K562 (cell line): ENCODE data around the gene CPNE8. TPM values are rescaled to one million over a fixed set of nuclear protein-coding genes. Genes with fewer than 3 reads are reported as not detected.

Experiments
- CBX1 ChIP-seq: sonication (generic); IDR thresholded peaks from 2 replicates; pipeline ENCODE4 v1.6.1; 2016; ENCODE audit warnings: antibody characterized with exemption, low read depth, mild to moderate bottlenecking
- DACH1 ChIP-seq: fragments of 450-650 bp; IDR thresholded peaks from 2 replicates; pipeline ENCODE4 v1.6.1; 2018; ENCODE audit not compliant: partially characterized antibody
- GTF2E2 ChIP-seq: fragments of 200-800 bp; sonication (Bioruptor generic); IDR thresholded peaks from 2 replicates; pipeline ENCODE4 v1.6.1; 2016; ENCODE audit warnings: missing genetic modification characterization, missing compliant biosample characterization
- HCFC1 ChIP-seq: IDR thresholded peaks from 2 replicates; pipeline ENCODE4 v1.6.1; 2012; ENCODE audit warnings: low read depth, low read length, improper control_type of control experiment
- HEY1 ChIP-seq: fragments of 250-450 bp; sonication (Bioruptor Pico); IDR thresholded peaks from 2 replicates; pipeline ENCODE4 v1.5.0; 2020; ENCODE audit warnings: mild to moderate bottlenecking, moderate library complexity, borderline replicate concordance
- HNRNPK ChIP-seq: fragments of 200-400 bp; formaldehyde crosslinking; IDR thresholded peaks from one replicate; pipeline ENCODE4 v1.6.1; 2018; ENCODE audit warnings: mild to moderate bottlenecking, low read depth, low read length; ENCODE audit not compliant: poor library complexity, severe bottlenecking
- JUNB ChIP-seq: fragments of 450-650 bp; formaldehyde crosslinking; conservative IDR thresholded peaks from 2 replicates; pipeline ENCODE4 v1.4.0; 2020; ENCODE audit warnings: mild to moderate bottlenecking
- MAZ ChIP-seq, 2 experiments: fragments of 450-650 bp in 1 of 2; sonication (generic) in 1 of 2; formaldehyde crosslinking; IDR thresholded peaks in 1 of 2; conservative IDR thresholded peaks in 1 of 2; 2 replicates each; pipeline versions ENCODE4 v1.4.0 to v1.5.0; 2020; ENCODE audit warnings: mild to moderate bottlenecking in 1 of 2, missing genetic modification reagents in 1 of 2
- NRF1 ChIP-seq, 2 experiments: fragments of 450-650 bp; IDR thresholded peaks in 1 of 2; conservative IDR thresholded peaks in 1 of 2; 2 replicates each; pipeline ENCODE4 v1.6.1; 2014; ENCODE audit warnings: mild to moderate bottlenecking in 2 of 2
- POLR2AphosphoS2 ChIP-seq: IDR thresholded peaks from 2 replicates; pipeline ENCODE4 v1.6.1; 2012; ENCODE audit warnings: low read length, improper control_type of control experiment
- ZNF76 ChIP-seq: fragments of 250-450 bp; sonication (Bioruptor Pico); IDR thresholded peaks from 2 replicates; pipeline ENCODE4 v1.4.0; 2020; ENCODE audit warnings: mild to moderate bottlenecking, moderate library complexity, borderline replicate concordance
- polyA plus RNA-seq, 8 experiments: library from polyadenylated mRNA; depleted of rRNA in 4 of 8; stranded (reverse) in 5 of 8; unstranded in 3 of 8; fragments of >200 nt; fragmentation: Nextera tagmentation in 2 of 8; fragmentation: Illumina TruSeq in 1 of 8; extraction: Ambion mirVana in 2 of 8; extraction: Trizol in 1 of 8; gene quantifications; 2 replicates each; pipeline versions ENCODE4 v1.2.1 to v1.2.3, GENCODE V29; 2011 to 2014; ENCODE audit warnings: inconsistent platforms in 1 of 8, missing spikeins in 1 of 8
- total RNA-seq, 7 experiments: library from RNA; depleted of rRNA in 6 of 7; stranded (reverse); fragments of >200 nt in 6 of 7; fragmentation: Illumina TruSeq in 2 of 7; extraction: Trizol in 2 of 7; gene quantifications; 2 replicates each; pipeline versions ENCODE4 v1.2.1 to v1.2.3, GENCODE V29; 2011 to 2021; ENCODE audit warnings: low replicate concordance in 1 of 7
- TF ChIP-seq, protein P1 (sequence below): sonication (generic); IDR thresholded peaks from 2 replicates; pipeline ENCODE4 v1.6.1; 2016
- TF ChIP-seq, protein P2 (sequence below): fragments of 450-650 bp; IDR thresholded peaks from 2 replicates; pipeline ENCODE4 v1.6.1; 2016; ENCODE audit warnings: mild to moderate bottlenecking, moderate library complexity
- TF ChIP-seq, protein P3 (sequence below): fragments of 450-650 bp; IDR thresholded peaks from 2 replicates; pipeline ENCODE4 v1.6.1; 2016; ENCODE audit warnings: antibody characterized with exemption

CPNE8 gene
- total and polyA plus RNA-seq, 9 of the 15 experiments (the other 6 are each of a cell fraction or from before 2014, with no cell fraction given), result 2.4 to 7.0 (median 4.2) TPM

DNA sequence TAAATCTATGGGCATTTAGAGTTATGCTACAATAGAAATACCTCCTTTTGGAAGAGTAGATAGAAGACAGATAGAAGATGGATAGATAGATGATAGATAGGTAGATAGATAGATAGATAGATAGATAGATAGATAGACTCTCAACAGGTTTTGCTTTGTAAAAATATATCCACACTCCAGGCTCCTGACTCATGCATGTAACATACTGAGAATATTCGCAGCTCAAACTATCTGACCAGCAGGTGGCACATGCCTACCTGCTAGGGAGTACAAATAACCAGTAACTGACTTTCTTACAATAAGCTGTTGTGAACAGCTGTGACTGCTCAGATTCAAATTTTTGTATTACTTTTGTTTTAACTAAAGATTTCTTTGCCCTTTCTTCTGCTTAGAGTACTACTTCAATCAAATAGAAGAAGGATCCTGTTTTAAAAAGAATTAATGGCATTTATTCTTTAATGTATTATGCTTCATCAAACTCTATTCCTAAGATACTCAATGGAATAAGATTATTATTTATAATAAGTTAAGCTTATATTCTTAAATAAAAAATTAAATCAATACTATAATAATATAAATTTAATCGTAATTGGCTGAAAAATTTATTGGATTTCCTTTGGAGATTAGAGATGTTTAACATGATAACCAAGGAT lies 15.8 kb upstream of the CPNE8 start (continued):
- TF ChIP-seq JUNB (CRISPR knock-in tag) (no peak), HNRNPK (no peak), CBX1 (no peak), NRF1 (conservative IDR thresholded peaks at IDR 0.05 in 1 of 2, IDR thresholded peaks at IDR 0.05 in 1 of 2) (no peak), HEY1 (CRISPR knock-in tag) (no peak), HCFC1 (no peak), POLR2AphosphoS2 (no peak), MAZ (CRISPR knock-in tag; conservative IDR thresholded peaks at IDR 0.05 in 1 of 2, IDR thresholded peaks at IDR 0.05 in 1 of 2) (no peak), ZNF76 (CRISPR knock-in tag) (no peak), GTF2E2 (tag) (no peak), DACH1 (peak; percentile 56)
- TF ChIP-seq, protein P1, sequence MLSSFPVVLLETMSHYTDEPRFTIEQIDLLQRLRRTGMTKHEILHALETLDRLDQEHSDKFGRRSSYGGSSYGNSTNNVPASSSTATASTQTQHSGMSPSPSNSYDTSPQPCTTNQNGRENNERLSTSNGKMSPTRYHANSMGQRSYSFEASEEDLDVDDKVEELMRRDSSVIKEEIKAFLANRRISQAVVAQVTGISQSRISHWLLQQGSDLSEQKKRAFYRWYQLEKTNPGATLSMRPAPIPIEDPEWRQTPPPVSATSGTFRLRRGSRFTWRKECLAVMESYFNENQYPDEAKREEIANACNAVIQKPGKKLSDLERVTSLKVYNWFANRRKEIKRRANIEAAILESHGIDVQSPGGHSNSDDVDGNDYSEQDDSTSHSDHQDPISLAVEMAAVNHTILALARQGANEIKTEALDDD, result no peak
- TF ChIP-seq, protein P2, sequence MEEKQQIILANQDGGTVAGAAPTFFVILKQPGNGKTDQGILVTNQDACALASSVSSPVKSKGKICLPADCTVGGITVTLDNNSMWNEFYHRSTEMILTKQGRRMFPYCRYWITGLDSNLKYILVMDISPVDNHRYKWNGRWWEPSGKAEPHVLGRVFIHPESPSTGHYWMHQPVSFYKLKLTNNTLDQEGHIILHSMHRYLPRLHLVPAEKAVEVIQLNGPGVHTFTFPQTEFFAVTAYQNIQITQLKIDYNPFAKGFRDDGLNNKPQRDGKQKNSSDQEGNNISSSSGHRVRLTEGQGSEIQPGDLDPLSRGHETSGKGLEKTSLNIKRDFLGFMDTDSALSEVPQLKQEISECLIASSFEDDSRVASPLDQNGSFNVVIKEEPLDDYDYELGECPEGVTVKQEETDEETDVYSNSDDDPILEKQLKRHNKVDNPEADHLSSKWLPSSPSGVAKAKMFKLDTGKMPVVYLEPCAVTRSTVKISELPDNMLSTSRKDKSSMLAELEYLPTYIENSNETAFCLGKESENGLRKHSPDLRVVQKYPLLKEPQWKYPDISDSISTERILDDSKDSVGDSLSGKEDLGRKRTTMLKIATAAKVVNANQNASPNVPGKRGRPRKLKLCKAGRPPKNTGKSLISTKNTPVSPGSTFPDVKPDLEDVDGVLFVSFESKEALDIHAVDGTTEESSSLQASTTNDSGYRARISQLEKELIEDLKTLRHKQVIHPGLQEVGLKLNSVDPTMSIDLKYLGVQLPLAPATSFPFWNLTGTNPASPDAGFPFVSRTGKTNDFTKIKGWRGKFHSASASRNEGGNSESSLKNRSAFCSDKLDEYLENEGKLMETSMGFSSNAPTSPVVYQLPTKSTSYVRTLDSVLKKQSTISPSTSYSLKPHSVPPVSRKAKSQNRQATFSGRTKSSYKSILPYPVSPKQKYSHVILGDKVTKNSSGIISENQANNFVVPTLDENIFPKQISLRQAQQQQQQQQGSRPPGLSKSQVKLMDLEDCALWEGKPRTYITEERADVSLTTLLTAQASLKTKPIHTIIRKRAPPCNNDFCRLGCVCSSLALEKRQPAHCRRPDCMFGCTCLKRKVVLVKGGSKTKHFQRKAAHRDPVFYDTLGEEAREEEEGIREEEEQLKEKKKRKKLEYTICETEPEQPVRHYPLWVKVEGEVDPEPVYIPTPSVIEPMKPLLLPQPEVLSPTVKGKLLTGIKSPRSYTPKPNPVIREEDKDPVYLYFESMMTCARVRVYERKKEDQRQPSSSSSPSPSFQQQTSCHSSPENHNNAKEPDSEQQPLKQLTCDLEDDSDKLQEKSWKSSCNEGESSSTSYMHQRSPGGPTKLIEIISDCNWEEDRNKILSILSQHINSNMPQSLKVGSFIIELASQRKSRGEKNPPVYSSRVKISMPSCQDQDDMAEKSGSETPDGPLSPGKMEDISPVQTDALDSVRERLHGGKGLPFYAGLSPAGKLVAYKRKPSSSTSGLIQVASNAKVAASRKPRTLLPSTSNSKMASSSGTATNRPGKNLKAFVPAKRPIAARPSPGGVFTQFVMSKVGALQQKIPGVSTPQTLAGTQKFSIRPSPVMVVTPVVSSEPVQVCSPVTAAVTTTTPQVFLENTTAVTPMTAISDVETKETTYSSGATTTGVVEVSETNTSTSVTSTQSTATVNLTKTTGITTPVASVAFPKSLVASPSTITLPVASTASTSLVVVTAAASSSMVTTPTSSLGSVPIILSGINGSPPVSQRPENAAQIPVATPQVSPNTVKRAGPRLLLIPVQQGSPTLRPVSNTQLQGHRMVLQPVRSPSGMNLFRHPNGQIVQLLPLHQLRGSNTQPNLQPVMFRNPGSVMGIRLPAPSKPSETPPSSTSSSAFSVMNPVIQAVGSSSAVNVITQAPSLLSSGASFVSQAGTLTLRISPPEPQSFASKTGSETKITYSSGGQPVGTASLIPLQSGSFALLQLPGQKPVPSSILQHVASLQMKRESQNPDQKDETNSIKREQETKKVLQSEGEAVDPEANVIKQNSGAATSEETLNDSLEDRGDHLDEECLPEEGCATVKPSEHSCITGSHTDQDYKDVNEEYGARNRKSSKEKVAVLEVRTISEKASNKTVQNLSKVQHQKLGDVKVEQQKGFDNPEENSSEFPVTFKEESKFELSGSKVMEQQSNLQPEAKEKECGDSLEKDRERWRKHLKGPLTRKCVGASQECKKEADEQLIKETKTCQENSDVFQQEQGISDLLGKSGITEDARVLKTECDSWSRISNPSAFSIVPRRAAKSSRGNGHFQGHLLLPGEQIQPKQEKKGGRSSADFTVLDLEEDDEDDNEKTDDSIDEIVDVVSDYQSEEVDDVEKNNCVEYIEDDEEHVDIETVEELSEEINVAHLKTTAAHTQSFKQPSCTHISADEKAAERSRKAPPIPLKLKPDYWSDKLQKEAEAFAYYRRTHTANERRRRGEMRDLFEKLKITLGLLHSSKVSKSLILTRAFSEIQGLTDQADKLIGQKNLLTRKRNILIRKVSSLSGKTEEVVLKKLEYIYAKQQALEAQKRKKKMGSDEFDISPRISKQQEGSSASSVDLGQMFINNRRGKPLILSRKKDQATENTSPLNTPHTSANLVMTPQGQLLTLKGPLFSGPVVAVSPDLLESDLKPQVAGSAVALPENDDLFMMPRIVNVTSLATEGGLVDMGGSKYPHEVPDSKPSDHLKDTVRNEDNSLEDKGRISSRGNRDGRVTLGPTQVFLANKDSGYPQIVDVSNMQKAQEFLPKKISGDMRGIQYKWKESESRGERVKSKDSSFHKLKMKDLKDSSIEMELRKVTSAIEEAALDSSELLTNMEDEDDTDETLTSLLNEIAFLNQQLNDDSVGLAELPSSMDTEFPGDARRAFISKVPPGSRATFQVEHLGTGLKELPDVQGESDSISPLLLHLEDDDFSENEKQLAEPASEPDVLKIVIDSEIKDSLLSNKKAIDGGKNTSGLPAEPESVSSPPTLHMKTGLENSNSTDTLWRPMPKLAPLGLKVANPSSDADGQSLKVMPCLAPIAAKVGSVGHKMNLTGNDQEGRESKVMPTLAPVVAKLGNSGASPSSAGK, result no peak
- TF ChIP-seq, protein P3, sequence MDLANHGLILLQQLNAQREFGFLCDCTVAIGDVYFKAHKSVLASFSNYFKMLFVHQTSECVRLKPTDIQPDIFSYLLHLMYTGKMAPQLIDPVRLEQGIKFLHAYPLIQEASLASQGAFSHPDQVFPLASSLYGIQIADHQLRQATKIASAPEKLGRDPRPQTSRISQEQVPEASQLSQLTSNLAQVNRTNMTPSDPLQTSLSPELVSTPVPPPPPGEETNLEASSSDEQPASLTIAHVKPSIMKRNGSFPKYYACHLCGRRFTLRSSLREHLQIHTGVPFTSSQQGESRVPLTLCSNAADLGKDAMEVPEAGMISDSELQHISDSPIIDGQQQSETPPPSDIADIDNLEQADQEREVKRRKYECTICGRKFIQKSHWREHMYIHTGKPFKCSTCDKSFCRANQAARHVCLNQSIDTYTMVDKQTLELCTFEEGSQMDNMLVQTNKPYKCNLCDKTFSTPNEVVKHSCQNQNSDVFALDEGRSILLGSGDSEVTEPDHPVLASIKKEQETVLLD, result no peak
